Left lung (tissue), 10 donors: ENCODE data around the gene ZNF526. TPM values are rescaled to one million over a fixed set of nuclear protein-coding genes. Genes with fewer than 3 reads are reported as not detected.

ENCODE experiments used
- ATAC-seq: fragments of 200-7000 bp; cut with Tn5 transposase; one replicate; pipeline ENCODE4 v1.9.1; 2020; ENCODE audit warnings: moderate library complexity
- DNase-seq, 4 donors: peaks; one replicate each; pipeline ENCODE4 v3.0.0-alpha.2; 2013 to 2020
- H3K27ac ChIP-seq, 2 donors: fragments of 200-600 bp; sonication (generic) in 1 of 2; one replicate each; pipeline versions ENCODE4 v1.5.0 to v1.8.0; 2020 to 2021
- H3K27me3 ChIP-seq, 2 donors: fragments of 200-600 bp; sonication (generic) in 1 of 2; one replicate each; pipeline versions ENCODE4 v1.5.0 to v1.8.0; 2020 to 2021
- H3K36me3 ChIP-seq, 2 donors: fragments of 200-600 bp; sonication (generic) in 1 of 2; one replicate each; pipeline versions ENCODE4 v1.5.0 to v1.8.0; 2020 to 2021
- H3K4me1 ChIP-seq, 2 donors: fragments of 200-600 bp; one replicate each; pipeline ENCODE4 v1.8.0; 2021
- H3K4me3 ChIP-seq, 2 donors: fragments of 200-600 bp; sonication (generic) in 1 of 2; one replicate each; pipeline versions ENCODE4 v1.5.0 to v1.8.0; 2020 to 2021; ENCODE audit warnings: mild to moderate bottlenecking in 1 of 2
- H3K9me3 ChIP-seq, 2 donors: fragments of 200-600 bp; sonication (generic) in 1 of 2; one replicate each; pipeline versions ENCODE4 v1.5.0 to v1.8.0; 2020 to 2021
- intact Hi-C, 2 donors: fragments of 100-400 bp; cut with DNase I; formaldehyde crosslinking; loops; one replicate each; pipeline versions ENCODE4 v1.11.2 to v1.14.2; 2022
- polyA plus RNA-seq, 6 donors: library from polyadenylated mRNA; unstranded; fragments of 120-200 nt; gene quantifications; one replicate each; pipeline ENCODE4 v1.2.1, GENCODE V29; 2013; ENCODE audit not compliant: insufficient read length in 6 of 6
- total RNA-seq, 2 donors: library from RNA; stranded (reverse); fragmentation: NEBNext Ultra II Directional; extraction: Animal tissue kit (Norgen Biotek cat#: 25700); gene quantifications; one replicate each; pipeline ENCODE4 v1.2.1, GENCODE V29; 2021
- TF ChIP-seq, protein P1 (sequence below), 2 donors: fragments of 200-600 bp; sonication (generic) in 1 of 2; IDR thresholded peaks; one replicate each; pipeline versions ENCODE4 v1.5.0 to v1.8.0; 2021; ENCODE audit warnings: antibody characterized with exemption in 2 of 2
- donor health status: DM: no; HTN: yes; CAD: no.
- donor health status: DM: no; HTN: no; CAD: no.

Gene ZNF526
- total and polyA plus RNA-seq, 8 donors: 8.1 to 12.7 (median 9.1) TPM

DNA sequence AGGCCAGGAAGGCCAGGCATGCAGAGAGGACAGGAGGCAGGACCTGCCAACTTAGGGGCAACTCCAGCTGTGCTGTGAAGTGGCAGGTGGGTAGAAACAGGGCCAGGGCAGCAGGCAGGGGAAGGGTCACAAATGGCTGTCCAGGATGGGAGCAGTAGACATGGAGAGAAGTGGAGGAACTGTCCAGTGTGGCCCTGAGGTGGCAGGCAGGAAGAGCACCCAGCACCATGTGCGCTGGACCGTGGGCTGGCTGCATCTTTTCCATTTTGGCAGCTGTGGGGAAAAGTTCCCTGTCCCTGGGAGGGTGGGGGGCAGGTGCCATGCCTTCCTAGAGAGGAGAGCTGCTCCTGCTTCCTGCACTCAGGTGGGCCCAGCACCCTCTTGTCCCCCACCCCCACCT is 16.4 kb upstream of the ZNF526 start:
- intact Hi-C loops: no loop called here
- Histone ChIP-seq H3K4me3 (no peak overlapping the region), H3K4me1 (peaks cover 0 to 88% of the 10 kb centered on the region in 2 donors), H3K36me3 (peaks cover 0 to 94% of the 10 kb centered on the region in 2 donors), H3K9me3 (no peaks in the 10 kb centered on the region), H3K27ac (peak overlapping the region in 1 of 2 donors; percentile 98), H3K27me3 (no peaks in the 10 kb centered on the region)
- ATAC-seq (no peak), DNase-seq (no peak)
- TF ChIP-seq, protein P1, sequence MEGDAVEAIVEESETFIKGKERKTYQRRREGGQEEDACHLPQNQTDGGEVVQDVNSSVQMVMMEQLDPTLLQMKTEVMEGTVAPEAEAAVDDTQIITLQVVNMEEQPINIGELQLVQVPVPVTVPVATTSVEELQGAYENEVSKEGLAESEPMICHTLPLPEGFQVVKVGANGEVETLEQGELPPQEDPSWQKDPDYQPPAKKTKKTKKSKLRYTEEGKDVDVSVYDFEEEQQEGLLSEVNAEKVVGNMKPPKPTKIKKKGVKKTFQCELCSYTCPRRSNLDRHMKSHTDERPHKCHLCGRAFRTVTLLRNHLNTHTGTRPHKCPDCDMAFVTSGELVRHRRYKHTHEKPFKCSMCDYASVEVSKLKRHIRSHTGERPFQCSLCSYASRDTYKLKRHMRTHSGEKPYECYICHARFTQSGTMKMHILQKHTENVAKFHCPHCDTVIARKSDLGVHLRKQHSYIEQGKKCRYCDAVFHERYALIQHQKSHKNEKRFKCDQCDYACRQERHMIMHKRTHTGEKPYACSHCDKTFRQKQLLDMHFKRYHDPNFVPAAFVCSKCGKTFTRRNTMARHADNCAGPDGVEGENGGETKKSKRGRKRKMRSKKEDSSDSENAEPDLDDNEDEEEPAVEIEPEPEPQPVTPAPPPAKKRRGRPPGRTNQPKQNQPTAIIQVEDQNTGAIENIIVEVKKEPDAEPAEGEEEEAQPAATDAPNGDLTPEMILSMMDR (IDR thresholded peaks at IDR 0.05): no peak

DNA sequence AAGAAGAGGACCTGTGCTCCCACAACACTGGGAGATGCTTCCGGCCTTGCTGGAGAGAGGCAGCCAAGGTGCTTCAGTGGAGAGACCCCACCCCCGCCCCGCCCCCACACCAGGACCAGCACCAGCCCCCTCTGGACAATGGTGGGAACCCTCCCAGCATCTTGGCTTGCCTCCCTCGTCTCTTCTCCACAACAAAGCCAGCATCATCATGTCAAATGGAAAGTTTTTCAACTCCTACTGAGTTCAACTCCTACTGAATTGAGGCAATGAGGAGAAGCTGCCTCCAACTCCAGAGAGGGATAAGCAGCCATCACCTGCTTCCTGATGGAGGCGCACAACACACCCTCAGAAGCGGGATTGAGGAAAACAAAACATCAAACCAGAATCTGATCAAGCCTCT is 15.4 kb upstream of the ZNF526 start:
- no peaks in the 10 kb centered on the region for H3K27me3 ChIP-seq
- TF ChIP-seq, protein P1 (IDR thresholded peaks at IDR 0.05): no peak
- H3K4me3 ChIP-seq: no peak overlapping the region
- no peak for DNase-seq
- peaks cover 0 to 85% of the 10 kb centered on the region in 2 donors for H3K4me1 ChIP-seq
- H3K36me3 ChIP-seq: peaks cover 0 to 94% of the 10 kb centered on the region in 2 donors
- H3K27ac ChIP-seq: peak overlapping the region in 1 of 2 donors; percentile 98
- H3K9me3 ChIP-seq: no peaks in the 10 kb centered on the region
- ATAC-seq: no peak
- intact Hi-C loops: no loop called here

DNA sequence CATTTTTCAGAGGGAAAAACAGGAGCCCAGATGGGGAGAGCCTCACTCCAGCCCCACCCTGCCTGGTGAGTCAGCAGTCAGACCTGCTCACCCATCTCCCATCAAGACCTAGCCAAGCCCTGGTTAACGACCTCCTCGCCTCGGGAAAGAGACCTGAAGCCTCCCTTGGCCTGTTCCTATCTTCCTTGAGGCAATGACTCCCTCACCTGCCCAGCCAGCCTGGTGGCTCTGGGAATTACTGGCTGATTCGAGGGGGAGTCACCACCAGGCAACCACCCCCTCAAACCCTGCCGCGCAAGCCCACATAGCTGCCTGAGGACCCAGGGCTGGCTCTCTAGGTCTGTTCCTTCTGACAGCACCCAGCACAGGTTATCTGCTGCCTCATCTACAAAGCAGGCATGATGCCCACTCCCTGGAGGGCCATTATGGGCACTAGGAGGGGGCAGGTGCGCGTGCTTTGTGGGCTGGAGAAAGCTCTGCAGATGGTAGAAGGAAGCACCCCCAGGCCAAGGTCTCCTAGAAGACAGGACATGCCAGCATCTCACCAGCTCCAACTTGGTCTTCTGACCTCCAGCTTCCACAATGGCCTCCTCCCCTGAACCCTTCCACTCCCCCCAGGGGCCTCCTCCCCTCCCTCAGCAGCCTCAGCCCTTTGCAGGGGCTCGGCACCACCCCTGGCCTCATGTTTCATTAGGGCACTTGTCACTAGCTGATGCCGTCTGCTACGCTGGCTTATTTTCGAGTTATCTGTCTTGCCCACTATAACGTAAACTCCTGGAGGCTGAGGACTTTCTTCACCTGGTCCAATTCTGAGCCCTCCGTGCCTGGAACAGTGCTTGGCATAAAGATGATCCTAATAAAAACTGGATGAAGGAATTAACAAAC is 13.0 kb upstream of the ZNF526 start:
- intact Hi-C loops: no loop called here
- Histone ChIP-seq H3K4me3 (no peak overlapping the region), H3K27ac (peak overlapping the region in 1 of 2 donors; percentile 73), H3K9me3 (no peaks in the 10 kb centered on the region), H3K4me1 (peaks cover 0 to 69% of the 10 kb centered on the region in 2 donors), H3K27me3 (no peaks in the 10 kb centered on the region), H3K36me3 (peaks cover 0 to 97% of the 10 kb centered on the region in 2 donors)
- TF ChIP-seq, protein P1 (IDR thresholded peaks at IDR 0.05): no peak
- ATAC-seq (peak; percentile 15), DNase-seq (no peak)

DNA sequence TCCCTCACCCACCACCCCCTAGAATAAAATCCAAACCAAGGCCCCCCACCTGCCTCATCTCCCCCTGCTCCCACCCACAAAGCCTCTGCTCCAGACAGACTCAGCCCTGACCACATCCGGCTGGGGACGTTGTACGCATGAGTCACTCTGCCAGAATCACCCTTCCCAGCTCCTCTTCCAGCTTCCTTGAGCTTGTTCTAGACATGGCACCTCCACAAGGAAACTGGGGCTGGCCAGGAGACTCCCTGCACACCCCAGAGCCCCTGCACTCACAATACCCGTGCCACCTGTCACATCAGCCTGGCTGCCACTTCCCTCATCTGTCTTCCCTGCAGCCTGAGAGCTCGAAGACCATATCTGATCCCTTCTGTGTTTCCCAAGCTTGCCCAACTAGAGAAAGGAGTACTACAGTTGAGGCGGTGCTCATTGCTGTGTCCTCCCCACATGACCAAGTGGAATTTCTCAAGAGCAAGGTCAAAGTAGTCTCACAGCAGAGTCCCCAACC is 12.3 kb upstream of the ZNF526 start:
- intact Hi-C loops: no loop called here
- peak overlapping the region in 1 of 2 donors; percentile 73 for H3K27ac ChIP-seq

More for the DNA sequence above, 12.3 kb upstream of the ZNF526 start:
- TF ChIP-seq, protein P1 (IDR thresholded peaks at IDR 0.05): no peak
- ATAC-seq: peak; percentile 68
- Histone ChIP-seq H3K36me3 (peaks cover 0 to 99% of the 10 kb centered on the region in 2 donors), H3K27me3 (no peaks in the 10 kb centered on the region), H3K4me3 (no peak overlapping the region), H3K4me1 (peaks cover 0 to 69% of the 10 kb centered on the region in 2 donors), H3K9me3 (no peaks in the 10 kb centered on the region)
- DNase-seq: peak in 2 of 4 donors; percentile 57 to 81
